NCI-H1105 (cell line): Measurements from ENCODE around the gene PRPF6.
A peak's percentile ranks its signal among the peaks of the same experiment; 100 is the strongest.

Experiments used
- DNase-seq: peaks from one replicate; lab custom pipeline; 2025; lab: John Stamatoyannopoulos, UW

The PRPF6 gene

GRCh38 chr20:63980806-63981728 is at the start of gene PRPF6:
TSS of gene PRPF6 (plus strand) at chr20:63981132. CDS start at chr20:63981246, 114 bp downstream.
- DNase-seq: peak; percentile 96

- no peak for DNase-seq
Measured at GRCh38 chr20:63931735-63932134, 49.2 kb upstream of the PRPF6 start.

- DNase-seq: no peak
Measured at GRCh38 chr20:63932606-63933160, 48.2 kb upstream of the PRPF6 start.

GRCh38 chr20:63933646-63934045 is 47.3 kb upstream of the PRPF6 start:
- no peak for DNase-seq

GRCh38 chr20:63934271-63935068 is 46.5 kb upstream of the PRPF6 start:
- DNase-seq: no peak

GRCh38 chr20:63935447-63935846 is 45.5 kb upstream of the PRPF6 start:
- DNase-seq: no peak

DNA sequence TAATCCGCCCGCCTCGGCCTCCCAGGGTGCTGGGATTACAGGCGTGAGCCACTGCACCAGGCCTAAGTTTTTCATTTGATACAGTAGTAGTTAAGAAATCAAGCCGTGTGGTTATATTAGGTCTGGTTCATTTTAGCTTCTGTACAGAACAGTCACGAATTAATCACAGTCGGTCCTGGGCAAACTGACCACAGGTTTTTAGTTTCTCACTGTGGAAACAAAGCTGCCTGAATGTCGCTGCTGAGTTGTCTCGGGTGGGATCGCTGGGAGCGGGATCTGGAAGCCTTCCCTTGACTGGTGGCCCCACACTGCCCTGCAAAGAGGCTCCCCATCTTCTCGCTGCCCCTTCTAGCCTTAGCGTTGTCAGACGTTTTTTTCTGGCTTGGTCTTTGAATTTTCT is 43.3 kb upstream of the PRPF6 start:
- DNase-seq: no peak

DNA sequence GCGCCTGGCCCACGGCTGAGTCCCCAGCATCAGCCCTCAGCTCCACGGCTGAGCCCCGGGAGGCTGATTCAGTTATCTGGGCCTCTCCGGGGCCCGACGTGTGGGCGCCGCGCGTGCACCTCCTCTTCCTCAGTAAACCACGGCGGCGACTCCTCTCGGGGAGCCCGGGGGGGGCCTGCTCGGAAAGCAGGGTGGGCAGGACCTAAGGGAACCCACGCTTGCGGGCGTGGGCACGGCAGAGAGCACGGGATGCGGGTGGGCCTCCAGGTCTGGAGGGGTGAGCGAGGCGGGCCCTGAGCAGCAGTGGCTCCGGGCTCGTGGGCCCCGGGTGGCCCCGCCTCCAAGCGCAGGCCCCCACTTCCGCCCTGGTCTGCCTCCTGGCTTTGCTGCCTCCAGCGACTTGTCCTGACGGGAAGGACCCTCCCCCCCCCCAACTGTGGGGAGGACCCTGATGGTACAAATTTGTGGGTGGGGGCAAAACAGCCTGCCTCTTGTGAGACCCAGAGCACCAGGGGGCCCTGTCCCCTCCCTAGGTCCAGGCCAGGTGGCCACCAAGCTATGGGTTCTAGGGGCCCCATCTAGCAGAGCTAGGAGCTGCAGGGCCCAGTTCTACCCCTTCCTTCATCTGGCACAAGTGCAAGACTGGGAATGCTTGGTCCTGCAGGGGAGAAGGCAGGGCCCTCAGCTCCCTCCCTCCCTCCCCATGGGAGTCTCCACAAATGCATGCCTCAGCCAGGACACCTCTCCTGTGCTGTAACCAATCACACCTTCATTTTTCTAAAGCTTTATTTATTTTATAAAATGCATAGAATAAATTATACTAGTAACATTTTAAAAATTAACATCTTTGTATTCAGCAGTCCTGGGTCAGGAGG is 41.6 kb upstream of the PRPF6 start:
- no peak for DNase-seq

GRCh38 chr20:63940071-63940471 is 40.9 kb upstream of the PRPF6 start:
- no peak for DNase-seq

DNA sequence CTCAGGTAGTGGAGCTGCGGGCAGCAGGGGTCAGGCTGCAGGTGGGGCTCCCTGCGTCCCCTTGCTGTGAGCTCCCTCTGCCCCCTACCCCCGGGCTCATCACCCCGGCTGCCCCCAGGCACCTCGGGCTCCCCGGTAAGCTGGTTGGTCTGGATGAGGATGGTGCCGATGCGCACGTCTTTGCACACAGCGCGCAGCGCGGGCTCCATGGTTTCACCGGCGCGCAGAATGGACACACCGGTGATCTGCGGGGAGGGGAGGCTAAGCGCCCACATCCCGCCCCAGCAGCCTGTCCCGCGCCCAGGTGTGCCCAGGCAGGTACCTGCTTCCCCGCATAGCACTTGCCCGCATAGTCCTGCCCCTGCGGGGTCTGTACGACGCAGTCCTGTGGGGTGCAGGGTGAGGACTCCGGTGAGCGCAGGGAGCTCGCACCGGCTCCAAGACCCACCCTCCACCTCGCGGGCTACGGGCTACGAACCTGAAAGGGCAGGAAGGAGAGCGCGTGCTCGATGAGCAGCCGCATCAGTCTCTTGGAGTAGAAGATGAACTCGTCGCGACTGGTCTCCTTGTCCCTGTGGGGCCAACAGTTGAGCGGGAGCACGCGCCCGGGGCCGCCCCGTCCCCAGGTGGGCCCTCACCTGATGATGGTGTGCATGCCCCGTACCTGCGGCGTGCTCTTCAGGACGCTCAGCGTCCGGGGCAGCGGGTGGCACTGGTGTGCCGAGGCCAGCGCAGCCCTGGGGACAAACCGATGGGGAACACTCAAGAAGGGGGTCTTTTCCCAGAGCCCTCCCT is 40.3 kb upstream of the PRPF6 start:
- DNase-seq: no peak

DNA sequence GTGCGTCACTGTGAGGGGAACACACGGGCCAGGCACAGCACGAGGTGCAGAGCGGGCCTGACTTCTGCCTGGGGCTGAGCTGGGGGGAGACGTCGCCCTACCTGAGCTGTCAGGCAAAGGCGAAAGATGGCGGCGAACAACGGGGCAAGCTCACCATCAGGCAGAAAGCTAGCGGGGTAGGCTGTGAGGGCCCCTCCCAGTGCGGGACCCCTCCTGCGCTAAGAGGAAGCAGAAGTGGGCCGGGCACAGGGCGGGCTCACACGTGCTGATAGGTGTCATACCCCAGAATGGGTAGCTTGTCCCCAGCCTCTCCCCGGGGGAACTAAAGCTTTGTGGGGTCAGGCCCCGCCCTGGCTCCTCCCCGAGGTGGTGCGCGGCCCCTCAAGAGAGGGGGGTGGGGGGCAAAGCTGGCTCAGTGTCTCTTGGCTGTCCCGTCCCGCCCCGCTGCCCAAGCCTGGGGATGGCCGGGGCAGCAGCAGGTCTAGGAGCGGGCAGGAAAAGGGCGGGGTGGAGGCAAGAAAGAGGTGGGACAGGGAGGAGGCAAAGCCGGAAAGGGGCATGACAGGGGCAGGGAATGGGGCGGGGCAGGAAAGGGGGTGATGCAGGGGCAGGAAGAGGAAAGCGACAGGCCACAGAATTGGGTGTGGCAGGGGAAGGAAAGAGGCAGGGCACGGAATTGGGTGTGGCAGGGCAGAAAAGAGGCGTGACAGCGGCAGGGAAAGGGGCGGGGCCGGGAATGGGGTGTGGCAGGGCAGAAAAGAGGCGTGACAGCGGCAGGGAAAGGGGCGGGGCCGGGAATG is 39.5 kb upstream of the PRPF6 start:
- no peak for DNase-seq

GRCh38 chr20:63942250-63942951 is 38.5 kb upstream of the PRPF6 start:
- no peak for DNase-seq

GRCh38 chr20:63942969-63943807 is 37.7 kb upstream of the PRPF6 start:
- no peak for DNase-seq

DNA sequence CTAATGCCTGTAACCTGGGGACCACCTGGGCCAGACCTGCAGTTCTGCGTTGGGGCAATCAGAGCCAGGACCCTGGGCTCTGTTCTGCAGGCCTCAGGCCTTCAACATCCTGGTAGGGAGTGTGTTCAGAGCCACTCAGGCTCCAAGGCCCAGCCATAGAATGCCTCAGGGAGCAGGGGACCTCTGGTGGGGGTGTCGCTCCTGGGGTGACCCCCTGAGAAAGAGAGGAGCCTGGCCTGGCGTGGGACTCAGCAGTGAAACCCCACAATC is 37.2 kb upstream of the PRPF6 start:
- no peak for DNase-seq

- no peak for DNase-seq
Measured at GRCh38 chr20:63944078-63944941, 36.6 kb upstream of the PRPF6 start.

DNA sequence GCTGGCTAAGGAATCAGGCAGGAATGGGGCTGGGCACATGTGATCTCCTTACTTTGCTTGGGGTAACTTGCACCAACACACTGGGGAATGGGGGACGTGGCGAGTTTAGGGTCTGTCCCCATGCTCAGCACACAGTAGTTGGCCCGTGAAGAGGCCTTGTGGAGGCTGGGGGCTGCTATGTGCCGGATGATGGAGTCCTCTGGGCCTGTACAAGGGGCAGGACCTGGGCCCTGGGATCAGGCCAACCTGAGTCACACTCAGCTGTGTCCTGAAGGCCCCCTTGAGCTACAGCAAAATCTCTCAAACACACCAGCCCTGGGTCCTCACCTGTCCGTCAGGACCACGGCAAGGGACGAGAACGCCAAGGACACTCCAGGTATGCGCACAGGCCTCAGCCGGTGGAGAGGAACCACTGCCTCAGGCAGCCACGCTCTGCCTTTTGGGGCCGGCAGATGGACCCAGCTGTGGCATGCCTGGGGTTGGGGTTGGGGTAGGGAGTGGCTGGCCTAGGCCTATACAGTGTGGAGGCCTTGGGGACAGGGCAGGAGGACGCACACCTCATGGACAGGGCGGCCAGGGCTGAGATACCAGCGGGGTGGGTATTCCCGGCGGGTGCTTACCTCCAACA is 35.8 kb upstream of the PRPF6 start:
- no peak for DNase-seq
